Activated T-cell treated with anti-CD3 and anti-CD28 coated beads, Interleukin-2, amount 50 U/mL, for 4 hours (primary cell): ENCODE results near the gene MFAP3. TPM values are rescaled to one million over a fixed set of nuclear protein-coding genes. Genes with fewer than 3 reads are reported as not detected.
"Not testable (repeated sequence)": the region's sequence is repeated elsewhere in the genome, so short reads cannot be mapped to it uniquely, and the experiment has no call there.

Experiments
- ATAC-seq, 2 donors: fragments of 200-7000 bp; cut with Tn5 transposase; one replicate each; pipeline ENCODE4 v1.10.0; 2021
- DNase-seq: peaks from one replicate; pipeline ENCODE4 v3.0.0-alpha.2; 2020
- H3K27me3 Mint-ChIP-seq: one replicate; pipeline ENCODE4 v1.8.0; 2021; ENCODE audit warnings: low read depth, mixed read lengths
- H3K36me3 Mint-ChIP-seq: one replicate; pipeline ENCODE4 v1.8.0; 2022; ENCODE audit warnings: mixed read lengths; ENCODE audit not compliant: insufficient read depth
- H3K4me1 Mint-ChIP-seq: one replicate; pipeline ENCODE4 v1.8.0; 2021; ENCODE audit warnings: low read depth, mixed read lengths
- H3K4me3 Mint-ChIP-seq: one replicate; pipeline ENCODE4 v1.8.0; 2021; ENCODE audit warnings: mild to moderate bottlenecking, moderate library complexity, mixed read lengths
- H3K9me3 Mint-ChIP-seq: one replicate; pipeline ENCODE4 v1.8.0; 2021; ENCODE audit warnings: mixed read lengths
- total RNA-seq, 3 donors: library from RNA; stranded (reverse); gene quantifications; one replicate each; pipeline ENCODE4 v1.2.1, GENCODE V29; 2021

The MFAP3 gene
- total RNA-seq, 3 donors from 2014 or later, result 10.8 to 17.1 (median 16.0) TPM

- H3K27me3 Mint-ChIP-seq, result no peaks in the 10 kb centered on the region
- no peak overlapping the region for H3K4me3 Mint-ChIP-seq
- H3K9me3 Mint-ChIP-seq, result no peaks in the 10 kb centered on the region
- DNase-seq (no peak), ATAC-seq (no peak)
- H3K4me1 Mint-ChIP-seq, result peaks cover 12% of the 10 kb centered on the region
- no peaks in the 10 kb centered on the region for H3K36me3 Mint-ChIP-seq
Observed at GRCh38 chr5:154063372-154063771, 24.6 kb downstream of the MFAP3 start.

GRCh38 chr5:154065971-154066370 lies 27.2 kb downstream of the MFAP3 start:
- Mint-ChIP-seq H3K4me1 (no peaks in the 10 kb centered on the region), H3K9me3 (no peaks in the 10 kb centered on the region), H3K4me3 (no peak overlapping the region), H3K27me3 (peaks cover 2% of the 10 kb centered on the region), H3K36me3 (no peaks in the 10 kb centered on the region)
- no peak for ATAC-seq
- DNase-seq, result no peak

- H3K27me3 Mint-ChIP-seq, H3K4me3 Mint-ChIP-seq, ATAC-seq, H3K36me3 Mint-ChIP-seq, H3K9me3 Mint-ChIP-seq, DNase-seq: not testable (repeated sequence)
- H3K4me1 Mint-ChIP-seq, result peaks cover 12% of the 10 kb centered on the region
Observed at GRCh38 chr5:154069854-154070253, 31.1 kb downstream of the MFAP3 start.

GRCh38 chr5:154071799-154072413 lies 33.1 kb downstream of the MFAP3 start:
- H3K4me1 Mint-ChIP-seq, result peaks cover 26% of the 10 kb centered on the region
- no peak for ATAC-seq
- DNase-seq, result no peak
- no peaks in the 10 kb centered on the region for H3K36me3 Mint-ChIP-seq
- no peaks in the 10 kb centered on the region for H3K9me3 Mint-ChIP-seq
- no peak overlapping the region for H3K4me3 Mint-ChIP-seq
- peaks cover 4% of the 10 kb centered on the region for H3K27me3 Mint-ChIP-seq

- Mint-ChIP-seq H3K36me3 (no peaks in the 10 kb centered on the region), H3K9me3 (no peaks in the 10 kb centered on the region), H3K4me1 (peaks cover 28% of the 10 kb centered on the region), H3K4me3 (no peak overlapping the region), H3K27me3 (peaks cover 4% of the 10 kb centered on the region)
- ATAC-seq (peak; percentile 92 to 96), DNase-seq (peak; percentile 84)
Observed at GRCh38 chr5:154072414-154073171, 33.8 kb downstream of the MFAP3 start.

- Mint-ChIP-seq H3K4me3 (no peak overlapping the region), H3K4me1 (peaks cover 28% of the 10 kb centered on the region), H3K27me3 (peaks cover 1% of the 10 kb centered on the region), H3K9me3 (no peaks in the 10 kb centered on the region), H3K36me3 (no peaks in the 10 kb centered on the region)
- ATAC-seq (no peak), DNase-seq (no peak)
Observed at GRCh38 chr5:154076240-154076922, 37.6 kb downstream of the MFAP3 start.

- no peak for ATAC-seq
- Mint-ChIP-seq H3K27me3 (no peaks in the 10 kb centered on the region), H3K4me3 (no peak overlapping the region), H3K36me3 (no peaks in the 10 kb centered on the region), H3K9me3 (no peaks in the 10 kb centered on the region), H3K4me1 (peaks cover 19% of the 10 kb centered on the region)
- no peak for DNase-seq
Observed at GRCh38 chr5:154077696-154078095, 38.9 kb downstream of the MFAP3 start.

DNA sequence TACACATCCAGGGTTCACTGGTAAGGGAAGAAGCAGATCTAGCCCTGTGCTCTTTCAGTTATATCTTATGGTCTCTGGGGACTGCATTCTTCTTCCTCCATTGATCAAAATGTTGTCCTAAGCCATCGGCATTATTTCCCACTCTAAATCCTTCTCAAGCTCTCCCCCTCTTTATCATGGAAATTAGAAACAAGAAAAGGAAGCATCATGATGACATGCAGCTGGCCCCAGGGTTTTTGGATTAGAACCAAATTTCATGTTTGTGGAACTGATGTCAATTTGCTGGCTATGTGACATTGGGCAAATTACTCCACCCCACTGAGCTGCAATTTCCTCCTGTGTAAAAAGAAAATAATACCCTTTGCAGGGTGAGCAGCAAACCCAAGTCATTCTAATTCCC lies 39.5 kb downstream of the MFAP3 start:
- Mint-ChIP-seq H3K9me3 (no peaks in the 10 kb centered on the region), H3K36me3 (no peaks in the 10 kb centered on the region), H3K4me1 (peaks cover 19% of the 10 kb centered on the region), H3K4me3 (no peak overlapping the region), H3K27me3 (no peaks in the 10 kb centered on the region)
- DNase-seq, result no peak
- no peak for ATAC-seq

GRCh38 chr5:154081246-154081645 lies 42.5 kb downstream of the MFAP3 start:
- DNase-seq (no peak), ATAC-seq (no peak)
- no peaks in the 10 kb centered on the region for H3K36me3 Mint-ChIP-seq
- H3K27me3 Mint-ChIP-seq, result no peaks in the 10 kb centered on the region
- peaks cover 7% of the 10 kb centered on the region for H3K4me1 Mint-ChIP-seq
- no peaks in the 10 kb centered on the region for H3K9me3 Mint-ChIP-seq
- no peak overlapping the region for H3K4me3 Mint-ChIP-seq

DNA sequence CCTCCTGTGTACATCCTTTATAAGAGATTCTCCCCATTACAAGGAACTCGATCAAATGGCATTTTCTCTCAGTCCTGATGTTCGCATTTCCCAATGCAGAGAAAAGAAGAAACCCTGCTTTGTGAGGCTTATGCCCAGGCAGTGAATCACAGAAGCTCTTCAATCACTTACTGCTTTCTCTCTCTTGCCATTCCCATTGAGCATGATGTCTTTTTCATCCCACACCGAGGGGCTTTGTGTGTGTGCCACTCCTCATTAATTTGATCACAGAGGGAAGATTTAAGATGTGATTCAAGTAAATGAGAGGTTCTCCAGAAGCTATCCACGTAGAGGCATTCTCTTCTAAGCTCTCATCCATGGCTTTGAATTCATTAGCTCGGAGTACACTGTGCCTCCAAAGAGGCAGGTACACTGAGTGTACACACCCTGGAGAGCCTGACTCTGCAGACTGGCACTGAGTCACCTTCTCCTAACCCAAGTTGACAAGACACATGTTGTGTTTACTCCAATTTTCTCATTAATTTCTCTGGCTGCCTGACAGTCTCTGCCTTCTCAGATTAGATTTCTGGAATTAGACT lies 45.4 kb downstream of the MFAP3 start:
- ATAC-seq, result no peak
- no peak overlapping the region for H3K4me3 Mint-ChIP-seq

DNA sequence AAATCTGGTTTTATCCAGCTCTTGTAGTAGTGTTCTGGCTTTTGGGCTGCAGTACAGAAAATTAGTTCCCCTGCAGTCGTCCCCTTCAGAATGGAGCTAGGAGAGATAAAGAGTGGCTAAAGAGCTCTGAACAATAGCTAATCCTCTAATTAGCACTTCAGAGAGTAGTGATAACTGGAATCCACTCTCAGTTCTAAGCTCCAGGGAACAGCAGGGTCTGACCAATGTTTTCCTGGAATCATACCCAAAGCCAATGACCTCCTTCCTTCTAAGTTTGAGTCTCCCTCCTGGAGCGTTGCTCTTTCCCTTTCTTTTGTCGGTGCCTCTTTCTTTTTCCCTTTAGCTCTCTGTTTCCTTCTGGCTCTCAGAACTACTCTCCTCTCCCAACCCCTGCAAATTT lies 47.4 kb downstream of the MFAP3 start:
- peaks cover 2% of the 10 kb centered on the region for H3K4me1 Mint-ChIP-seq
- DNase-seq (no peak), ATAC-seq (no peak)
- no peaks in the 10 kb centered on the region for H3K9me3 Mint-ChIP-seq
- H3K4me3 Mint-ChIP-seq, result no peak overlapping the region
- H3K27me3 Mint-ChIP-seq, result peaks cover 7% of the 10 kb centered on the region
- no peaks in the 10 kb centered on the region for H3K36me3 Mint-ChIP-seq

More for the DNA sequence above, 45.4 kb downstream of the MFAP3 start:
- peaks cover 2% of the 10 kb centered on the region for H3K27me3 Mint-ChIP-seq
- no peaks in the 10 kb centered on the region for H3K9me3 Mint-ChIP-seq
- DNase-seq, result no peak
- H3K36me3 Mint-ChIP-seq, result no peaks in the 10 kb centered on the region
- H3K4me1 Mint-ChIP-seq, result peaks cover 2% of the 10 kb centered on the region

DNA sequence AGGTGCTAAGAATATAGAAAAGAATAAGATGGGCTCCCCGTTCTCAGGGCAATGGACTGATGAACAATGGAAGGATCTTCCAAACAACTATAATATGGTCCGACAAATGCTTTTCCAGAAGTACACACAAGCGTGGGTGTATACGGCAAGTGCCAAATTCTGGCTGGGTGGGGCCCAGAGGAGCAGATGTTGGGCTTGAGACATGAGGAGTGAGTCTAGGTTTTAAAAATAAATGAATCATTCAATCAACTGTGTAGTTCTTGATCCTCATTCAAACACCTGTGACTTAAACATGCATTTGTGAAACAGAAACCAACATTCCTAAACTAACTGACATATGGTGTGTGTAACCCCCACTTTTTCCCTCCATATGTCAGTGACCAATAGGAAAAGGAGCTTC lies 47.9 kb downstream of the MFAP3 start:
- no peaks in the 10 kb centered on the region for H3K9me3 Mint-ChIP-seq
- peaks cover 2% of the 10 kb centered on the region for H3K4me1 Mint-ChIP-seq
- H3K4me3 Mint-ChIP-seq, result no peak overlapping the region
- H3K36me3 Mint-ChIP-seq, result no peaks in the 10 kb centered on the region
- ATAC-seq, result no peak
- DNase-seq, result no peak
- H3K27me3 Mint-ChIP-seq, result peaks cover 7% of the 10 kb centered on the region

DNA sequence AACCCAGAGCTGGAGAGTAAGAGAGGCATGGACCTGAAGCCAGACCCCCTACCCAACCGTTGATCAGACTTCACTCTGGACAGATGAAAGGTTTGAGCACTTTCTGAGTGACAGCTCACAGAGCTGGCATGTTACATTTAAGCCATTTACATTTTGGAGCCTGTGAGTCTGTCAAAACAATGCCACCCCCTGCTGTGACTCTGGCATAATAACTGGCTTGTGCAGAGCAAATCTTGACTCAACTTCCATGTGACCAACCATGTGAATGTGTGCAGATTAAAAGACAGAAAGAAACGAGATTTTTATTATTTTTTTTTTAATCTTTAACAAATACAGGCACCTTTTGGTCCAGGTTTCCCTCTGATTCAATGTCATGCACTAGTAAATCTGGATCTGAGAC lies 48.5 kb downstream of the MFAP3 start:
- Mint-ChIP-seq H3K4me3 (no peak overlapping the region), H3K4me1 (peaks cover 2% of the 10 kb centered on the region), H3K36me3 (no peaks in the 10 kb centered on the region), H3K9me3 (no peaks in the 10 kb centered on the region), H3K27me3 (peaks cover 7% of the 10 kb centered on the region)
- no peak for ATAC-seq
- DNase-seq, result no peak

GRCh38 chr5:154088801-154089200 lies 50.0 kb downstream of the MFAP3 start:
- ATAC-seq, result no peak
- DNase-seq, result no peak
- Mint-ChIP-seq H3K4me1 (peaks cover 2% of the 10 kb centered on the region), H3K9me3 (no peaks in the 10 kb centered on the region), H3K27me3 (peaks cover 7% of the 10 kb centered on the region), H3K36me3 (no peaks in the 10 kb centered on the region), H3K4me3 (no peak overlapping the region)
